ENCODE measurements around the gene ANKRD53. TPM values are rescaled to one million over a fixed set of nuclear protein-coding genes. Genes with fewer than 3 reads are reported as not detected.
A peak's percentile ranks its signal among the peaks of the same experiment; 100 is the strongest.

ANKRD53 gene
- total RNA-seq, 2 donors from 2014 or later, result 4.7 to 10.2 TPM

DNA sequence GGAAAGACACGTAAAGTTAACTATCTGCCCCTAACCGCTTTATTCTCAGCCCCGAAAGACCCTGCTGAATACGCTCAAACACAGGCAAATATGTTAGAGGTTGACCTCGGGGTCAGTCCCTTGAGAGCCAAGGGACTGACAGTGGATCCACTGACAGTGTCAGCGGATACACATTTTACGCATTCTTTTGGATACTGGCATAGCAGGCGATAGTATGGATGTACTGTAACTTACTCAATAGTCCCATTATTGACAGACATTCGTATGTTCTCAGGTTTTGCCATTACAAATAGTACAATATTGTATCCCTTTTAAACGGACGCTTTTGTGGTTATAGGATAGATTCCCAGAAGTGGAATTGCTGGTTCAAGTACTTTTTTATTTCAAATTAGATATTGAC lies 29.3 kb upstream of the ANKRD53 start:
- 65 to 66% methylated on average over 11 of the region's 11 CpGs for WGBS, 2 donors

DNA sequence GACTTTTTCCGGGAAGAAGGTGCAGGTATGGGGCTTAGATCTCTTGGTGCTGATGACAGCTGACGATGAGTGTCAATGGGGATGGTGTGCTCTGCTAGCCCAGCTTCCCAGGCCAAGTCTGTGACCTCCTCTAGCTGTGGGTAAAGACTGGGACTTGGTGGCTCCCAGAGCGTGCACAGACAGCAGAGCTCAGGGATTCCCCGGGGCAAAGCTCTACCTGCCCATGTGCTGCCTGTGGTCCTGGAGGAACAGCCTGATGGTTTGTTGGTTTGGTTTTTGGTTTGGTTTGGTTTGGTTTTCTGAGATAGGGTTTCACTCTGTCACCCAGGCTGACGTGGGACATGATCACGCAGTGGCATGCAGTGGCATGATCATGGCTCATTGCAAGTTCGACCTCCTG lies 23.5 kb upstream of the ANKRD53 start:
- no peaks in the 10 kb centered on the region for H3K9me3 ChIP-seq
- no peak overlapping the region for H3K4me3 ChIP-seq
- no peak for ATAC-seq
- no peak overlapping the region for H3K27ac ChIP-seq
- TF ChIP-seq, protein P1, sequence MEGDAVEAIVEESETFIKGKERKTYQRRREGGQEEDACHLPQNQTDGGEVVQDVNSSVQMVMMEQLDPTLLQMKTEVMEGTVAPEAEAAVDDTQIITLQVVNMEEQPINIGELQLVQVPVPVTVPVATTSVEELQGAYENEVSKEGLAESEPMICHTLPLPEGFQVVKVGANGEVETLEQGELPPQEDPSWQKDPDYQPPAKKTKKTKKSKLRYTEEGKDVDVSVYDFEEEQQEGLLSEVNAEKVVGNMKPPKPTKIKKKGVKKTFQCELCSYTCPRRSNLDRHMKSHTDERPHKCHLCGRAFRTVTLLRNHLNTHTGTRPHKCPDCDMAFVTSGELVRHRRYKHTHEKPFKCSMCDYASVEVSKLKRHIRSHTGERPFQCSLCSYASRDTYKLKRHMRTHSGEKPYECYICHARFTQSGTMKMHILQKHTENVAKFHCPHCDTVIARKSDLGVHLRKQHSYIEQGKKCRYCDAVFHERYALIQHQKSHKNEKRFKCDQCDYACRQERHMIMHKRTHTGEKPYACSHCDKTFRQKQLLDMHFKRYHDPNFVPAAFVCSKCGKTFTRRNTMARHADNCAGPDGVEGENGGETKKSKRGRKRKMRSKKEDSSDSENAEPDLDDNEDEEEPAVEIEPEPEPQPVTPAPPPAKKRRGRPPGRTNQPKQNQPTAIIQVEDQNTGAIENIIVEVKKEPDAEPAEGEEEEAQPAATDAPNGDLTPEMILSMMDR (IDR thresholded peaks at IDR 0.05), result no peak
- no peak for TF ChIP-seq POLR2A (IDR thresholded peaks at IDR 0.05)
- intact Hi-C loops (cut with DNase I), result no loop called here
- no peaks in the 10 kb centered on the region for H3K27me3 ChIP-seq
- no peak for DNase-seq
- H3K36me3 ChIP-seq (replicated peaks in 1 of 2; ENCODE audit: insufficient read depth in 1 of 2, low read depth in 2 of 2), result no peaks in the 10 kb centered on the region
- 77 to 83% methylated on average over 5 to 7 of the region's 7 CpGs for WGBS, 2 donors
- H3K4me1 ChIP-seq, result no peaks in the 10 kb centered on the region

More for the DNA sequence above, 29.3 kb upstream of the ANKRD53 start:
- TF ChIP-seq, protein P1 (IDR thresholded peaks at IDR 0.05), result no peak
- no peak for TF ChIP-seq POLR2A (IDR thresholded peaks at IDR 0.05)
- ATAC-seq (no peak), DNase-seq (peak in 1 of 4 donors; percentile 2)
- Histone ChIP-seq H3K4me3 (no peak overlapping the region), H3K27me3 (no peaks in the 10 kb centered on the region), H3K4me1 (peaks cover 11% of the 10 kb centered on the region), H3K27ac (no peak overlapping the region), H3K36me3 (replicated peaks in 1 of 2; ENCODE audit: insufficient read depth in 1 of 2, low read depth in 2 of 2) (no peaks in the 10 kb centered on the region), H3K9me3 (no peaks in the 10 kb centered on the region)
- intact Hi-C loops (cut with DNase I), result loop anchor here (5.0 to 10.0 kb wide), 2 partner anchors 77 to 154 kb away; partner anchors contain the start of gene FIGLA

DNA sequence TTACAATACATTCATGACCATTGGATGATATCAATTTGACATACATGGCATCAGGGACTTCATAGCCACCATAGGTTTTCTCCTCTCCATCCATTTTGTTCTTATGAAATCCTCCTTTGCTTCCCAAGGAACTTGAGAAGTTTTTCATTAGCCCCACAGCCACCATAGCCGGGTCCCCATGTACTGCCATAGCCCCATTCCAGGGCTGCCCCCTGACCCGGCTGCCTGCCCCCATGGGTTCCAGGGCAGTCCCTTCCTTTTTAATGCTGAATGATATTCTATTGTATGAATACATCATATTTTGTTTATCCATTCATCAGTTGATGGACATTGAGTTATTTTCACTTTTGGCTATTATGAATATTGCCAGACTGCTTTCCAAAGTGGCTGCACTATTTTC lies 22.3 kb upstream of the ANKRD53 start:
- Histone ChIP-seq H3K27me3 (no peaks in the 10 kb centered on the region), H3K4me3 (no peak overlapping the region), H3K27ac (no peak overlapping the region), H3K4me1 (no peaks in the 10 kb centered on the region), H3K9me3 (no peaks in the 10 kb centered on the region), H3K36me3 (replicated peaks in 1 of 2; ENCODE audit: insufficient read depth in 1 of 2, low read depth in 2 of 2) (no peaks in the 10 kb centered on the region)
- intact Hi-C loops (cut with DNase I), result no loop called here
- TF ChIP-seq, protein P1 (IDR thresholded peaks at IDR 0.05), result no peak
- no peak for TF ChIP-seq POLR2A (IDR thresholded peaks at IDR 0.05)
- 78 to 97% methylated on average over 2 of the region's 2 CpGs for WGBS, 2 donors
- ATAC-seq (no peak), DNase-seq (no peak)

DNA sequence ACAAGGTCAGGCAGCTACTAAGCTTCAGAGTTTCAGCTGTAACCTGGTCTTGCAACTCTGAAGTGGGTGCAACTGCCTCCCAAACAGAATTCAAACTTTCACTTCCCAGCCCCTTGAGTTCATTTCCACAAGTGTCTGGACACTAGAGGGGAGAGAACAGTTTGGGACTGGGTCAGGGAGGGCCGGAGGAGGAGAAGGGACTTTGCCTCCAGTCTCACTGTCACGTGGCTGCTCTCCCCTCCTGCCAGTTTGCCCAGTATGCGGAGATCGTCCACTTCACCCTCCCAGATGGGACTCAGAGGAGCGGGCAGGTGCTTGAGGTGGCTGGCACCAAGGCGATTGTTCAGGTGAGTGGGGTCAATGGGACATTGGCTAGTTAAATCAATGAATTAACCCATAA lies 20.6 kb upstream of the ANKRD53 start:
- H3K4me3 ChIP-seq, result no peak overlapping the region
- 68 to 72% methylated on average over 6 of the region's 6 CpGs for WGBS, 2 donors
- no peaks in the 10 kb centered on the region for H3K4me1 ChIP-seq
- H3K27ac ChIP-seq, result no peak overlapping the region
- H3K36me3 ChIP-seq (replicated peaks in 1 of 2; ENCODE audit: insufficient read depth in 1 of 2, low read depth in 2 of 2), result no peaks in the 10 kb centered on the region
- TF ChIP-seq, protein P1 (IDR thresholded peaks at IDR 0.05), result no peak
- TF ChIP-seq POLR2A (IDR thresholded peaks at IDR 0.05), result no peak
- no peaks in the 10 kb centered on the region for H3K27me3 ChIP-seq
- intact Hi-C loops (cut with DNase I), result no loop called here
- DNase-seq, result no peak
- ATAC-seq, result no peak
- H3K9me3 ChIP-seq, result no peaks in the 10 kb centered on the region

DNA sequence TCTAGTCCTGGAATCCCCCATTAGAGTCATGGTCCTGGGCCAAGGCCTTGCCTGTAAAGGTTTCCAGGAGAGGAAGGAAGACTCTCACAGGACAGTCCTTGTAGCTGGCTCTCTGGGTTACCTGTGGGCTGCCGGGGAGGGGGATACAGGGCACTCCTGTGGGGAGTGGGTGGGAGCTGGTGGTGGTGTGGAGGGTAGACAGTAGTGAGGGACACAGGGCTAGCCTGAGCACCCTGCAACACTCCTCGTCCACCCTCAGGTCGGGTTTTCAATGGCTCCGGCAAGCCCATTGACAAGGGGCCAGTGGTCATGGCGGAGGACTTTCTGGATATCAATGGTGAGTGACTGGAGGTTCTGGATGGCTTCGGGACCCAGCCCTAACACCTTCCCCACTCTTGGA lies 19.7 kb upstream of the ANKRD53 start:
- Histone ChIP-seq H3K27me3 (no peaks in the 10 kb centered on the region), H3K4me3 (no peak overlapping the region), H3K9me3 (no peaks in the 10 kb centered on the region), H3K27ac (no peak overlapping the region), H3K4me1 (no peaks in the 10 kb centered on the region), H3K36me3 (replicated peaks in 1 of 2; ENCODE audit: insufficient read depth in 1 of 2, low read depth in 2 of 2) (no peaks in the 10 kb centered on the region)
- ATAC-seq (no peak), DNase-seq (peak in 1 of 4 donors; percentile 3)
- TF ChIP-seq, protein P1 (IDR thresholded peaks at IDR 0.05), result no peak
- no peak for TF ChIP-seq POLR2A (IDR thresholded peaks at IDR 0.05)
- 85 to 88% methylated on average over 5 to 6 of the region's 6 CpGs for WGBS, 2 donors
- intact Hi-C loops (cut with DNase I), result no loop called here

Data from body of pancreas (tissue), 4 donors.